HL-60/S4 treated with phorbol 12-myristate 13-acetate at 8.2 ng/mL for 4 days and 3 days (cell line): ENCODE results near the gene TIMP4.

Source experiments
- in situ Hi-C: fragments of 300-500 bp; cut with MboI; formaldehyde crosslinking; loops from 2 replicates; pipeline ENCODE4 v1.15.0; 2022; ENCODE audit warnings: low sequenced_read_pairs

TIMP4 gene

DNA sequence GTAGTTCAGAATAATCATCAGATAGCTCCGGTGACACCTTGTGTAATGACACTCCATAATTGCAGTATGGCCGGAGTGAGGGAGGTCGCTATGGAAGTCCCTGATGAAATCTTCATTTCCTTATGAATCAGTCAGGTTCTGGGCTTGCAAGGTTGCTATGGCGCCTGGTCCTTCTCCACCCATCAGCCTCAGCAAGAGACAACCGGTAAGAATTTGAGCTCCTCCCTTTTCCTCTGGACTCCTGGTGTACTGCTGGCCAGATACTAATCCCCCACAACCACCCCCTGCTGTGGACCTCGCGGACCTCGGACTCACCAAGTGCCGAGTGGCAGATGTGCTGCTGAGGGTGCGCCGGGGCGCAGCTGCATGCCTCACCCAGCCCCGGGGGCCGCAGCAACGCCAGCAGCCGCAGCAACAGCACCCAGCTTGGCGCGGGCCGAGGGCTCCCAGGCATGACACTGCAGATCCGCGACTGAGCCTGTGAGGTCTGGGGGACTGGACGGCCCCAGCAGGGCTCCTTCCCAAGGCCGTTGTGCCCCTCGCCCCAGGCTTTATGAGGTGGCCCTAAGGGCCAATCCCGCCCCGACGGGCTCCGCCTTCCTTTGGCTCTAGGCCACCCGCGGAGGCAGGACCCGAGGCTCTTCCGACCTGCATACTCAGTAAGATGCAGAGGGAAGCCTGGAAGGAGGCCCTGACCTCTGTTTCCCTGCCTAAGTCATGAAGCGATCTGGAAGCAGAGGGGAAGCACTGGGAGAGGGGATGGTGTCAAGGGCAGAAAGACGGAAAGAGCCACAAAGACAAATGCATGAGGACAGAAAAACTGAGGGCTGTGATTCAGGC, at the start of gene TIMP4:
Gene TIMP4 (minus strand): TSS at position 526 of the 840 bp plus-strand sequence. CDS start 72 bp downstream, at position 454.
- in situ Hi-C loops, result no loop called here

DNA sequence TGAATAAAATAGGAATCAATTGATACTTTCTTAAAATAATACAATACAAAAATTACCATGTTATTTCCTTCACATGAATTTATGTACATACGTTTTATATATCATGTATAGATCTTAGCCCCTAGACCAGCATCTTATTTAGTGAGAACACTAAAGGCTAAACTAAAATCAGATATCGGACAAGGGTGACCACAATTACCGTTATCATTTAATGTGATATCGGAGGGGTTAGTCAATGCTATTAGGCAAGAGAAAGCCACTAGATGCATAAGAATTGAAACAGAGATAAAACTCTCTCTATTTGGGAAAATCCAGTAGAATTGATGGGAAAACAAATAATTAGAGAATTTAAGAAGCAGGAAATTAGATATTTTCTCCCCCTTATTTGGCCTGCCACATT, 46.5 kb upstream of the TIMP4 start:
- in situ Hi-C loops, result no loop called here

DNA sequence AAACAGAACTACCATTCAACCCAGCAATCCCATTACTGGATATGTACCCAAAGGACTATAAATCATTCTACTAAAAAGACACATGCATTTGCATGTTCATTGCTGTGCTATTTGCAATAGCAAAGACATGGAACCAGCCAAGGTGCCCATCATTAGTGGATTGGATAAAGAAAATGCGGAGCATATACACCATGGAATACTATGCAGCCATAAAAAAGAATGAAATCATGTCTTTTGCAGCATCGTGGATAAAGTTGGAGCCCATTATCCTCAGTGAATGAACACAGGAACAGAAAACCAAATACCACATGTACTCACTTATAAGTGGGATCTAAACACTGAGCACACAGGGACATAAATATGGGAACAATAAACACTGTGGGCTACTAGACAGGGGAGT, 43.1 kb upstream of the TIMP4 start:
- in situ Hi-C loops, result no loop called here

DNA sequence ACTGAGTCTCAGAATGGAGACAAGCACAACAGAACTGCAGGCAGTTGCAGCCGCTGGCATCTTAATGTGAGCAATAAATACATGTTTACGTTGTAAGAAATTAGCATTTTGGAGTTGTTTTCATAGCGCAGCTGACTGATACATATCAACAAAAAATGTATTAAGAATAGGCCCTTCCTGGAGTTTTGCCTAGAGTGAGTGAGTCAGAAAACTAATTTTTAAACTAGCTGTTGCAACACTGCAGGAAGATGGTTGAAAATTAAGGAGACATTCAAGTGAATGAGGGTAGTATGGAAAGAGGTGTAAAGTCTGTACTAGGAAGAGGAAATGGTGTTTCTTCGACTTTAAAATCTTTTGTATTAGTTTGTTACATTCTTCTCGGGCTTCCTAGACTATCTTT, 39.6 kb upstream of the TIMP4 start:
- in situ Hi-C loops, result no loop called here

- in situ Hi-C loops, result no loop called here
These were observed 38.8 kb upstream of the TIMP4 start for GRCh38 chr3:12197475-12197874.

DNA sequence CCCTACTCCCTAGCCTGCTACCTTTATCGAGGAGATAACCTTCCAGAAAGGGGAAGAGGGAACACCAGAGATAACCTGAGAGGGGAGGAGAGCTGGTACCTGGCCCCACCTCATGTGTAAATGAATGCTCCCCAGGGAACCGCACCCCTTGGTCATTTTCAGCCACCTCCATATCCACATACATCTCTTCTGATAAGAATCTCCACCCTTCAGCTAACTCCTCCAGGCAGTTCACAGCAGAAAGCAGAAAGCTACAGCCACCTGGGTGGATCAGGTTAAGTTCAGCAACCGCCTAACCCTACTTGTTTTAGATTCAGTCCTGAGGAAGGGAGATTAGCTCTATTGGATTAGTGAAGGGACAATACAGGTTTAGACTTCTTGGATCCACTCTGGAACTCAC, 38.0 kb upstream of the TIMP4 start:
- in situ Hi-C loops, result no loop called here

DNA sequence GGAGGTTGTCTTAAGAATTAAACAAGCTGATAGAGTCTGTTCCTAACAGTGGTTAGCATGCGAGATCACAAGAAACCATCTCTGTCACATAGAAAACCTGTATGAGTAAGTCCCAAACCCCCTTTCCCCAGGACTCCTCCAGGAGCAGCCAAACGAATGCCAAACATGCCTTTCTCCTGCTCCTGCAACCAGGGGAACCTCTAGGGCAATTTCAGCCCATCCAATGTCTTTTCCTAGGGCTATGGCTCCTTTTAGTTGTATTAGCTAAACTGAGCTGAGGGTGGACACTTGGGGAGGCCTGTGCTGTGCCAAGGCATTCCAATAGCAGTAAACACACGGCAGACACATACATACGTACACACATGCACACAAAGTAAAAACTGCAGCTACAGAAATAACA, 36.5 kb upstream of the TIMP4 start:
- in situ Hi-C loops, result no loop called here

DNA sequence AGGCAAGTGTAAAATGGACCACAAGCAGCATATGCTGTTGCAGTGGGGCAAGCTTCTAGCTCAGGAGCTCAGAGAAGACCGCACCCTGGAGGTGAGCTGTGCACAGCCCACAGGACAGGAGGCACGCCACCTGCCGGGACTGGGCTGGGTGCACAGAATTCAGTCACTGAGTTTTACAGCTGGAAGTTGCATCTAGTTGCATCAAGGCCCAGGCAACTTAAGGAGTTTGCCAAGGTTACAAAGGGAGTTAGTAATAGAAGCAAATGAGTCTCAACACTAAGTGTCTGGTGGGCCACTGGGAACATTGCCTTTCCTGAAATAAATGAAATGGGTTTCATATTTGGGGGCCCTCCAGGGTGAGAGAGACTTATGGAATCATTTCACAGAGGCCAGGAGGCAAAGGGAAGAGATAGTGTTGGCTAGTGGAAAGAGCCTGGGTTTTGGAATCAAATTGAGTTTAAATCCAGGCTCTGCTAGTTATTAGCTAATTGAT, 36.0 kb upstream of the TIMP4 start:
- in situ Hi-C loops, result no loop called here

DNA sequence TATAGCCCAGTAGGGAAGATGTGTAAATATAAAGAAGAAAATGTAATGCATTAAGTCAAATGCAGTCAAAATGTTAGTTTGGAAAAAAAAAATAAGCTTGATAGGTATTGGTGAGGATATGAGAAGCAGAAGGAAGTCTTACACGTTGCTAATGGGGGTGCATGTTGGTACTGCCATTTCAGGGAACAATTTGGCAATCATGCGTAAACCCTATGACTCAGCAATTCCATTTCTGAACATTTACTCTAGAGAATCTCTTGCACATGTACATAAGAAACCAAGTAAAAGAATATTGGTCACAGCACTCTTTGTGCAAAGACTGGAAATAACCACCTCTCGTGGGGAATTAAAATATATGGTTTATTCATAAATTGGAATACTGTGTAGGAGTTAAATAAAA, 35.5 kb upstream of the TIMP4 start:
- in situ Hi-C loops, result no loop called here

GRCh38 chr3:12193485-12194165, 34.9 kb upstream of the TIMP4 start:
- in situ Hi-C loops, result no loop called here

DNA sequence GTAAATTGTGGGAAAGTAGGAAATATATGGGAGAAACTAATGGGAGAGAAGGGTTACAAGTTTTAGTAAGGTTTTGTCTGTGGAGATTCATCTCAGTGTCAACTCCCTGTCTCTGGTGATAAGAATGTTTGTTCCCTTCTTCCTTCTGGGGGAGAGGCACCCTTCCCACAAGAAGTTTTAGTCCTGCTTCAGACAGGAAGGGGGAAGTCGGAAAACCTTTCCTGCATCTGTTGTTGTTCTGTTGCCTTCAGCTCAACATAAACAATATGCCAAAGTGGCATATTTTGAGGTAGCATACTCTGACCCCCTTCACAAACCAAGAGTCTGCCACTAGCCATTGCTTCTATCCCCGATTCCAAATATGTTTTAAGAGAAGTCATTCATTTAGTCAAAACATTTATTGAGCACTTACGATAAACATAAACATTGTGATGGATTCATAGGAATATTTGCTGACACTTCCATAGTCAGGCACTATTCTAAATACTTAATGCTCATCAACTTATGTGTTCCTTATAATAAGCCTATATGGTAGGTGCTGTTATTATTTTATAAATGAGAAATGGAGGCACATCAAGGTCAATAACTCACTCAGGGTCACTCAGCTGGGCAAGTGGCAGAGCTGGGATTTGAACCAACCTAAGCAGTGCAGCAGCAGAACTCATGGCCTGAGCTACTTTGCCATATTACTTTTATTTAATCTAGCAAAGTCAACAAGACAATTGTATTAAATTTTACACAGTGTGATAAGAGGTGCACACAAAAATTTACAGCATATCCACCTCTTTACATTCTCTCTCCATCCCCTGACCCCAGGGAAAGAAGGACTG, 34.2 kb upstream of the TIMP4 start:
- in situ Hi-C loops, result no loop called here

DNA sequence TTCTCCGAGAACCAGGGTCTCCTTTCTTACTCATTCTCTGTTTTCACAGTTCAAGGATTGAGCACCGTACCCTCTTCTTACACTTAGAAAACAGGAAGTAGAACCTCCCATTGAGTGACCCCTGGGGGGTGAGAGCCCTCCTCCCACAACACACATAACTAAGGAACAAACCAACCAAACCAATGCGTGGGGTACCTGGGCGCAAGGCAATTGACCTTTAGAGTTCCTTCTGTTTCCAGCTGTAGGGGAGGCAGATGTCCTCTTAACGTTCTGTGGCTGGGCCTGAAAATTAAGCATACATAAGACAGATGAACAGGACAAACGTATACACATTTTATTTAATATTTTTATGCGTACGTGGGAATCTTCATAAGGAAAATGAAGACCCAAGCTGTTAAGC, 33.5 kb upstream of the TIMP4 start:
- in situ Hi-C loops, result no loop called here

DNA sequence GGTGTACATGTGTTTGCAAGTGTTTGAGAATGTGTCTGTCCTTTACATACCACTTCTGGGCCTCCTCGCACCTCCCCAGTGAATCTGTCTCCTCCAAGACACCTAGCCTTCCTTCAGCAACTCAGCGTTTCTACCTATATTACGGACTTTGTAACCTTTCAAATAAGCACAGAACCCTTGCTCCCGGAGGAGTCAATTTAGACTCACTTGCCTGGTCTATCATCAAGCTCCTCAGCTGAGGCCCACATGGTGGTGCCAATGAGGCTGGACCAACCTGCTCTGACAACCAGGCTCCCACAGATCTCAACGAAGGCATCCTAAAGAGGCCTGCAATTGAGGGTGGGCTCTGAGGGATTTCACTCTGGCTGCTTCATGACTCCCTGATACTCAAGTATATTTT, 32.8 kb upstream of the TIMP4 start:
- in situ Hi-C loops, result no loop called here

- in situ Hi-C loops, result no loop called here
These were observed 32.1 kb upstream of the TIMP4 start for GRCh38 chr3:12190832-12191231.

- in situ Hi-C loops, result no loop called here
These were observed 31.6 kb upstream of the TIMP4 start for GRCh38 chr3:12190221-12190807.

DNA sequence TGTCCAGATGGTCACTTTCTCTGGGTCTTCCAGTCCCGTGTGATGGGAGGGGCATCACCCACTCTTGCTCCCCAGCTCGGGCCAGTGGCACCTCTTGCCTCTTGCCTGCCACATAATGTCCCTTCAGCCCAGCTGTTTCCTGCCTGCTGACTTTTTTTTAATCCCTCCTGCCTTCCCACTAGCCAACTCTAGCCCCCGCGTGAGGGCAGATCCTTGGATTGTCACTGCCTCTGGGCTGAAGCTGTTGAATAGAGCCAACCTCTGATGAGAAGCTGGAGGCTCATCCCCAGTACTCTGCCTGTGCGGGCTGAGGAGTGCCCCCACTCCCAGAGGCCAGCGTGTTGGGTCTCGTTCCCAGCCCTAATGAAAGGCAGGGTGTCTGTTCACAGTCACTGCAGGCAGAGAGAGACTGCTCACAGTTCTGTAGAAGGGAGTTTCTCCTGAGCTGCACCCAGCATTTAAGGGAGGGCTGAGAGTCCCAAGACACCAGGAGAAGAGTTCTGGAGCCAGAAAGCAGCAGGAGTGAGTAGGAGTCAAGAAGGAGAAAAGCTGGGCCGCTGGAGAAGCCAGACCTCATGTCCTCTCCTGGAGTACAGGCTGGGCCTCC, 30.1 kb upstream of the TIMP4 start:
- in situ Hi-C loops, result no loop called here

- in situ Hi-C loops, result no loop called here
These were observed 29.6 kb upstream of the TIMP4 start for GRCh38 chr3:12188328-12188648.

DNA sequence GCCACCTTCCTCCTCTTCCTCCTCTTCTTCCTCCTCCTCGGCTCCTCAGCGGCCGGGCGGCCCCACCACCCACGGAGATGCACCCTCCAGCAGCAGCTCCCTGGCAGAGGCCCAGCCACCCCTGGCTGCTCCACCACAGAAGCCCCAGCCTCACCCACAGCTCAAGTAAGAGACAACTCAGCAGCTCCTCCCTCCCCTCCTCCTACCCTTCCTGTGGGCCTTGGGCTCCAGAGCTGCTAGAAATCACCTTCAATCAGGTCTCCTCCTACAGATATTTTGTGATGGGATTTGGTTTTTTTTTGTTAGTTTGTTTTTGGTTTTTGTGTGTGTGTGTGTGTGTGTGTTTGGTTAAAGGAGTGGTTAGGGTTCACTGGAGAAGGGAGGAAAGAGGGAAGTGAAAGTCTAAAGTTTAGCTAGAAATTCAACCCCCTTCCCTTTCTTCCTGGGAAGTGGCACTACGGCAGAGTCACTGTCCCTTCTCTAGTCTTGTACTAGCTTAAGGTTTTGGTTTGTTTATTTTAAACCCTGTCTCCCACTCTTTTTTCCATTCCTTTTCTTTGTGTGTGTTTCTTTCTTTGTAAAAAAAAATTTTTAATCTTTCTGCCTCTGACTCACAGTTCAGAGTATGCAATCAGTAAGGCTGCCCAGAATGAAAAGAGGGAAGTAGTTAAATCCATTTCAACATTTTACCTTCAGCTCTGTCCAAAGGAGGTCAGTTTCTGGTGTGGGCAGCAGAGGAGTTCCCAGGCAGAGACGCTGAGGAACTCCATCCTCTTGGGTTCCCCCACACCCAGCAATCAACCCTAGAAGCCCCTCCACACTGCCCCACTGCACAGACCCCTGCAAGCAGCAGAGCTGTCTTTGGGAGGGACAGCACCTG, 29.0 kb upstream of the TIMP4 start:
- in situ Hi-C loops, result no loop called here

GRCh38 chr3:12186515-12187286, 28.0 kb upstream of the TIMP4 start:
- in situ Hi-C loops, result no loop called here
